Left lung (tissue), 10 donors: ENCODE data around the gene LKAAEAR1. TPM values are rescaled to one million over a fixed set of nuclear protein-coding genes. Genes with fewer than 3 reads are reported as not detected.
A peak's percentile ranks its signal among the peaks of the same experiment; 100 is the strongest.

ENCODE experiments used
- ATAC-seq: fragments of 200-7000 bp; cut with Tn5 transposase; one replicate; pipeline ENCODE4 v1.9.1; 2020; ENCODE audit warnings: moderate library complexity
- DNase-seq, 4 donors: peaks; one replicate each; pipeline ENCODE4 v3.0.0-alpha.2; 2013 to 2020
- H3K27ac ChIP-seq, 2 donors: fragments of 200-600 bp; sonication (generic) in 1 of 2; one replicate each; pipeline versions ENCODE4 v1.5.0 to v1.8.0; 2020 to 2021
- H3K27me3 ChIP-seq, 2 donors: fragments of 200-600 bp; sonication (generic) in 1 of 2; one replicate each; pipeline versions ENCODE4 v1.5.0 to v1.8.0; 2020 to 2021
- H3K36me3 ChIP-seq, 2 donors: fragments of 200-600 bp; sonication (generic) in 1 of 2; one replicate each; pipeline versions ENCODE4 v1.5.0 to v1.8.0; 2020 to 2021
- H3K4me1 ChIP-seq, 2 donors: fragments of 200-600 bp; one replicate each; pipeline ENCODE4 v1.8.0; 2021
- H3K4me3 ChIP-seq, 2 donors: fragments of 200-600 bp; sonication (generic) in 1 of 2; one replicate each; pipeline versions ENCODE4 v1.5.0 to v1.8.0; 2020 to 2021; ENCODE audit warnings: mild to moderate bottlenecking in 1 of 2
- H3K9me3 ChIP-seq, 2 donors: fragments of 200-600 bp; sonication (generic) in 1 of 2; one replicate each; pipeline versions ENCODE4 v1.5.0 to v1.8.0; 2020 to 2021
- intact Hi-C, 2 donors: fragments of 100-400 bp; cut with DNase I; formaldehyde crosslinking; loops; one replicate each; pipeline versions ENCODE4 v1.11.2 to v1.14.2; 2022
- polyA plus RNA-seq, 6 donors: library from polyadenylated mRNA; unstranded; fragments of 120-200 nt; gene quantifications; one replicate each; pipeline ENCODE4 v1.2.1, GENCODE V29; 2013; ENCODE audit not compliant: insufficient read length in 6 of 6
- total RNA-seq, 2 donors: library from RNA; stranded (reverse); fragmentation: NEBNext Ultra II Directional; extraction: Animal tissue kit (Norgen Biotek cat#: 25700); gene quantifications; one replicate each; pipeline ENCODE4 v1.2.1, GENCODE V29; 2021
- TF ChIP-seq, protein P1 (sequence below), 2 donors: fragments of 200-600 bp; sonication (generic) in 1 of 2; IDR thresholded peaks; one replicate each; pipeline versions ENCODE4 v1.5.0 to v1.8.0; 2021; ENCODE audit warnings: antibody characterized with exemption in 2 of 2
- donor health status: DM: no; HTN: yes; CAD: no.
- donor health status: DM: no; HTN: no; CAD: no.

LKAAEAR1 gene
- total and polyA plus RNA-seq, 8 donors: 0.38 to 0.70 (median 0.45) TPM; not detected in 1

DNA sequence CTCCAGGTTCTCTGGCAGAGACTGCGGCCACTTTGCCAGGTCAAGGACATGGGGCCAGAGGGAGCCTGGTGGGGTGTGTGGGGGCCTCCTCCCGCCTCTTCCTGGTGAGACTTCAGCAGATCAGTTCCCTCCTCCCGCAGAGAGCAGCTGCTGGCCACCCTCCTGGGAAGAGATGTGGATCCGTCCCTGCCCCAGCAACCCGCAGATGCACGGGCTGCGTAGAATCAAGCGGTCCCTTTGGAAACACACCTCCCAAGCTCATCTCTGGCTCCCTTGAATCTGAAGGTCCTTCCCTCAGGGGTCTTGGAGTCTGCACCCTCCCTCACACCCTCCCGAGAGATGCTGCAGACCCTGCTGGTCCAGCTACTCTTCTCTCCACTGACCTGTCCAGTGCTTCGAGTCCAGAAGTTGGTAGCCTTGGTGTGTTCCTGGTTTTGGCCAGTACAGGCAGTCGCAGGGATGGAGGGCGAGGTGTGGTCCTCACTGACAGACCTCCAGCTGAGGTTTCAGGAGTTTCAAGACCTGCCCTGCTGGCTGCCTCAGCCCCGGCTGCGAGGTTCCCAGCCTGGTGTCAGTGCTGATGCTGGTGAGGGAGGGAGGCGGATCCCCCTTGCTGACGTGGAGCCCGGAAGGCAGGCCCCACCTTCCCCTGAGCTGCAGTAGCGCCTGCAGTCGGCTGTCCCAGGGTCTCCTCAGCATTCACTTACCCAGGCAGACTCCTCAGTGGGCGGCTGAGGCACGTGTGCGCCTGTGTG lies 23.0 kb upstream of the LKAAEAR1 start, which contains the start of gene NPBWR2:
NPBWR2 (minus strand) TSS at position 585 of the 755 bp plus-strand sequence. CDS start 734 bp downstream, outside the sequence.
- DNase-seq: peak in 2 of 4 donors; percentile 22 to 70
- ATAC-seq: no peak
- Histone ChIP-seq H3K4me3 (no peak within 1 kb of the TSS), H3K27me3 (peaks cover 11 to 50% of the 10 kb centered on the region in 2 donors), H3K36me3 (no peaks in the 10 kb centered on the region), H3K9me3 (no peaks in the 10 kb centered on the region), H3K4me1 (peaks cover 5 to 7% of the 10 kb centered on the region in 2 donors), H3K27ac (no peak within 1 kb of the TSS)
- intact Hi-C loops: no loop called here
- TF ChIP-seq, protein P1, sequence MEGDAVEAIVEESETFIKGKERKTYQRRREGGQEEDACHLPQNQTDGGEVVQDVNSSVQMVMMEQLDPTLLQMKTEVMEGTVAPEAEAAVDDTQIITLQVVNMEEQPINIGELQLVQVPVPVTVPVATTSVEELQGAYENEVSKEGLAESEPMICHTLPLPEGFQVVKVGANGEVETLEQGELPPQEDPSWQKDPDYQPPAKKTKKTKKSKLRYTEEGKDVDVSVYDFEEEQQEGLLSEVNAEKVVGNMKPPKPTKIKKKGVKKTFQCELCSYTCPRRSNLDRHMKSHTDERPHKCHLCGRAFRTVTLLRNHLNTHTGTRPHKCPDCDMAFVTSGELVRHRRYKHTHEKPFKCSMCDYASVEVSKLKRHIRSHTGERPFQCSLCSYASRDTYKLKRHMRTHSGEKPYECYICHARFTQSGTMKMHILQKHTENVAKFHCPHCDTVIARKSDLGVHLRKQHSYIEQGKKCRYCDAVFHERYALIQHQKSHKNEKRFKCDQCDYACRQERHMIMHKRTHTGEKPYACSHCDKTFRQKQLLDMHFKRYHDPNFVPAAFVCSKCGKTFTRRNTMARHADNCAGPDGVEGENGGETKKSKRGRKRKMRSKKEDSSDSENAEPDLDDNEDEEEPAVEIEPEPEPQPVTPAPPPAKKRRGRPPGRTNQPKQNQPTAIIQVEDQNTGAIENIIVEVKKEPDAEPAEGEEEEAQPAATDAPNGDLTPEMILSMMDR (IDR thresholded peaks at IDR 0.05): no peak

GRCh38 chr20:64106435-64106961 lies 22.3 kb upstream of the LKAAEAR1 start:
- TF ChIP-seq, protein P1 (IDR thresholded peaks at IDR 0.05): no peak
- ATAC-seq (no peak), DNase-seq (peak in 1 of 4 donors; percentile 72)
- intact Hi-C loops: no loop called here
- H3K4me3 ChIP-seq: no peak overlapping the region
- peaks cover 18 to 57% of the 10 kb centered on the region in 2 donors for H3K27me3 ChIP-seq
- peaks cover 6 to 14% of the 10 kb centered on the region in 2 donors for H3K4me1 ChIP-seq
- H3K36me3 ChIP-seq: no peaks in the 10 kb centered on the region
- no peaks in the 10 kb centered on the region for H3K9me3 ChIP-seq
- no peak overlapping the region for H3K27ac ChIP-seq

GRCh38 chr20:64105846-64106434 lies 21.7 kb upstream of the LKAAEAR1 start:
- H3K36me3 ChIP-seq: no peaks in the 10 kb centered on the region
- intact Hi-C loops: no loop called here
- TF ChIP-seq, protein P1 (IDR thresholded peaks at IDR 0.05): no peak
- H3K27me3 ChIP-seq: peaks cover 23 to 63% of the 10 kb centered on the region in 2 donors
- no peak overlapping the region for H3K4me3 ChIP-seq
- peaks cover 6 to 14% of the 10 kb centered on the region in 2 donors for H3K4me1 ChIP-seq
- ATAC-seq (no peak), DNase-seq (peak in 1 of 4 donors; percentile 55)
- no peaks in the 10 kb centered on the region for H3K9me3 ChIP-seq
- no peak overlapping the region for H3K27ac ChIP-seq

DNA sequence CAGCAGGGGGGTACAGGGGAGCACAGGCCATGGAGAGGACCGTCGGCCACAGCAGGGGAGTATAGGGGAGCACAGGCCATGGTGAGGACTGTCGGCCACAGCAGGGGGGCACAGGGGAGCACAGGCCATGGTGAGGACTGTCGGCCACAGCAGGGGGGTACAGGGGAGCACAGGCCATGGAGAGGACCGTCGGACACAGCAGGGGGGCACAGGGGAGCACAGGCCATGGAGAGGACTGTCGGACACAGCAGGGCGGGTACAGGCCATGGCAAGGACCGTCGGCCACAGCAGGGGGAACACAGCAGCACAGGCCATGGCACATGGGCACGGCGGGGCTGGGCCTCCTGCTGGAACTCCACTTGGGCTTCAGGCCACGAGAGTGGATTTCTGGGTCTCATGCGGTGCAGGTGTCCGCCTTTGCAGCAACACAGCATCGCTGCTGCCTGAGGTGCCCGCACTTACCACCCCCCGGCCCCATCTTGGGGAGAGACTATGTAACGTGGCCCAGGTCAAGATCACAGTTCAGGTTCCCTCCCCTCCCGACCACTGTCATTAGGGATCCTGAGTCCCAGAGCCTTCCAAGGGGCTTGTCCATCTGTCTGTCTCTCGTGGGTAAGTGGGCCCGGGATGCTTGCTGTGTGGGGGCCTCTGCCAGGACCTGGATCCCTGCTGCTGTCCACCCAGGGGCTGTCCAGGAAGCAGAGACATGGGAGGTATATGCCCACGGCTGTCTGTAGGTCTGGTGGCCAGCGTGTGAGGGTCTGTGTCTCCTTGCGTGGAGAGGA lies 20.7 kb upstream of the LKAAEAR1 start:
- H3K27ac ChIP-seq: no peak overlapping the region
- no peak for ATAC-seq
- DNase-seq: peak in 2 of 4 donors; percentile 2 to 63
- peaks cover 26 to 72% of the 10 kb centered on the region in 2 donors for H3K27me3 ChIP-seq
- H3K4me1 ChIP-seq: peaks cover 6 to 14% of the 10 kb centered on the region in 2 donors
- intact Hi-C loops: no loop called here
- H3K4me3 ChIP-seq: no peak overlapping the region
- no peaks in the 10 kb centered on the region for H3K9me3 ChIP-seq
- no peaks in the 10 kb centered on the region for H3K36me3 ChIP-seq
- TF ChIP-seq, protein P1 (IDR thresholded peaks at IDR 0.05): no peak
